Left ventricle myocardium inferior (tissue), 1 donor: ENCODE measurements around the gene RASSF3. TPM values are rescaled to one million over a fixed set of nuclear protein-coding genes. Genes with fewer than 3 reads are reported as not detected.

Experiments used
- DNase-seq: peaks from one replicate; pipeline ENCODE4 v3.0.0-alpha.2; 2020
- H3K27ac ChIP-seq: fragments of 200-600 bp; replicated peaks from 2 replicates; pipeline ENCODE4 v1.8.0; 2021
- H3K27me3 ChIP-seq: fragments of 200-600 bp; 2 replicates; pipeline ENCODE4 v1.8.0; 2021; ENCODE audit warnings: low read depth
- H3K36me3 ChIP-seq: fragments of 200-600 bp; 2 replicates; pipeline ENCODE4 v1.8.0; 2021
- H3K4me1 ChIP-seq: fragments of 200-600 bp; 2 replicates; pipeline ENCODE4 v1.8.0; 2021
- H3K4me3 ChIP-seq: fragments of 200-600 bp; 2 replicates; pipeline ENCODE4 v1.8.0; 2021; ENCODE audit warnings: mild to moderate bottlenecking, moderate library complexity
- H3K9me3 ChIP-seq: fragments of 200-600 bp; replicated peaks from 2 replicates; pipeline ENCODE4 v1.8.0; 2021
- intact Hi-C: fragments of 100-400 bp; cut with micrococcal nuclease; formaldehyde crosslinking; loops from one replicate; pipeline ENCODE4 v1.11.0; 2022
- microRNA-seq: library from miRNA; unstranded; fragments of <30 nt; microRNA quantifications from one replicate; pipeline ENCODE4 v1.2.0, GENCODE V29; 2020
- total RNA-seq: library from RNA; stranded (reverse); fragmentation: NEBNext Ultra II Directional; extraction: Animal tissue kit (Norgen Biotek cat#: 25700); gene quantifications from one replicate; pipeline ENCODE4 v1.2.1, GENCODE V29; 2021
- TF ChIP-seq, protein P1 (sequence below): fragments of 200-600 bp; IDR thresholded peaks from 2 replicates; pipeline ENCODE4 v1.8.0; 2021; ENCODE audit warnings: antibody characterized with exemption, mild to moderate bottlenecking, borderline replicate concordance
- donor health status: DM: no; HTN: yes; CAD: no; lungs with severe emphysema.

Gene RASSF3
- total RNA-seq, 1 donor from 2014 or later = 102 TPM

DNA sequence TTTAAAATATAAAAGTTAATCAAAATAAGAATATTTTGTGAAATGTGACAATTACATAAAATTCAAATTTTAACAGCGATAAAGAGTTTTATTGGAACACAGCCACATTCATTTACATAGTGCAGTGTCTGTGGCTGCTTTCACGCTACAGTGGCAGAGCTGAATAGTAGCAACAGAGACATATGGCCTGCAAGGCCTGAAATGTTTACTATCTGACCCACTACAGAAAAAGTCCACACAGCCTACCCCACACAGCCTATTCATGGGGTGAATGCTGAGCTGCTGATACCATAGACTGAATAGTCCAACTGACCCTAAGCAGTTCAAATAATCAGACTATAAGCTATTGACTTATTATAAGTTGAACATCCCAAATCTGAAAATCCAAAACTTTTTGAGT is 135.7 kb downstream of the RASSF3 start:
- TF ChIP-seq, protein P1, sequence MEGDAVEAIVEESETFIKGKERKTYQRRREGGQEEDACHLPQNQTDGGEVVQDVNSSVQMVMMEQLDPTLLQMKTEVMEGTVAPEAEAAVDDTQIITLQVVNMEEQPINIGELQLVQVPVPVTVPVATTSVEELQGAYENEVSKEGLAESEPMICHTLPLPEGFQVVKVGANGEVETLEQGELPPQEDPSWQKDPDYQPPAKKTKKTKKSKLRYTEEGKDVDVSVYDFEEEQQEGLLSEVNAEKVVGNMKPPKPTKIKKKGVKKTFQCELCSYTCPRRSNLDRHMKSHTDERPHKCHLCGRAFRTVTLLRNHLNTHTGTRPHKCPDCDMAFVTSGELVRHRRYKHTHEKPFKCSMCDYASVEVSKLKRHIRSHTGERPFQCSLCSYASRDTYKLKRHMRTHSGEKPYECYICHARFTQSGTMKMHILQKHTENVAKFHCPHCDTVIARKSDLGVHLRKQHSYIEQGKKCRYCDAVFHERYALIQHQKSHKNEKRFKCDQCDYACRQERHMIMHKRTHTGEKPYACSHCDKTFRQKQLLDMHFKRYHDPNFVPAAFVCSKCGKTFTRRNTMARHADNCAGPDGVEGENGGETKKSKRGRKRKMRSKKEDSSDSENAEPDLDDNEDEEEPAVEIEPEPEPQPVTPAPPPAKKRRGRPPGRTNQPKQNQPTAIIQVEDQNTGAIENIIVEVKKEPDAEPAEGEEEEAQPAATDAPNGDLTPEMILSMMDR = no peak
- Histone ChIP-seq H3K4me3 (no peak overlapping the region), H3K27me3 (no peaks in the 10 kb centered on the region), H3K27ac (no peak overlapping the region), H3K9me3 (no peaks in the 10 kb centered on the region), H3K36me3 (peaks cover 95% of the 10 kb centered on the region), H3K4me1 (peaks cover 14% of the 10 kb centered on the region)
- no peak for DNase-seq
- intact Hi-C loops = no loop called here

DNA sequence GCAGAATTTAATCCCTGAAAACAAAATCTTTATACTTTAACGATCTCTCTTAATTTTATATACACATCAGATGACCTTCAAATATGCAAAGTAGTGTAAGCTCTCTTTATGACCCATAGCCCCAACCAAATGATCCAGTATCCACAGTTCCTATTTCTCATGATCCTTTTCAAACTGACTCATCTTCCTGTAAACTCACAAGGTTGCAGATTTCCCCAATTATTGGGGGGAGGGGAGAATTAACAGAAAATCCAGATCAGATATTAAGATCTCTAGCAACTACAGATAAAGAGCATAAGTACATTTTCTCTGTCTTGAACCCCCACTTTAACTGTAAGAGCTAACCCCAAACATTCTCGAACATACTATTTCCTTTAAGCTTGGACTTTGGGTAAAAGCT is 136.4 kb downstream of the RASSF3 start:
- H3K9me3 ChIP-seq = no peaks in the 10 kb centered on the region
- no peak for DNase-seq
- peaks cover 95% of the 10 kb centered on the region for H3K36me3 ChIP-seq
- intact Hi-C loops = no loop called here
- TF ChIP-seq, protein P1 = no peak
- H3K4me1 ChIP-seq = peaks cover 15% of the 10 kb centered on the region
- H3K27ac ChIP-seq = no peak overlapping the region
- H3K4me3 ChIP-seq = no peak overlapping the region
- H3K27me3 ChIP-seq = no peaks in the 10 kb centered on the region

Small RNAs within 50 kb of the gene (microRNA-seq; reads per million reads assigned to microRNA genes)
- gene MIR548C = not detected
- gene MIR548Z = not detected

Other genes starting within 250 kb of the RASSF3 start
- gene C12orf56, start 219.7 kb upstream of the RASSF3 start, total RNA-seq = not detected
- 27.8 TPM for gene XPOT, start 206.1 kb upstream of the RASSF3 start, total RNA-seq
- 11.5 TPM for gene TBK1, start 158.4 kb upstream of the RASSF3 start, total RNA-seq
- 97.2 TPM for gene GNS, start 148.9 kb downstream of the RASSF3 start, total RNA-seq
- gene TBC1D30, start 214.2 kb downstream of the RASSF3 start, total RNA-seq = 0.77 TPM